ENCODE results near the gene POLR2C.

Gene POLR2C

DNA sequence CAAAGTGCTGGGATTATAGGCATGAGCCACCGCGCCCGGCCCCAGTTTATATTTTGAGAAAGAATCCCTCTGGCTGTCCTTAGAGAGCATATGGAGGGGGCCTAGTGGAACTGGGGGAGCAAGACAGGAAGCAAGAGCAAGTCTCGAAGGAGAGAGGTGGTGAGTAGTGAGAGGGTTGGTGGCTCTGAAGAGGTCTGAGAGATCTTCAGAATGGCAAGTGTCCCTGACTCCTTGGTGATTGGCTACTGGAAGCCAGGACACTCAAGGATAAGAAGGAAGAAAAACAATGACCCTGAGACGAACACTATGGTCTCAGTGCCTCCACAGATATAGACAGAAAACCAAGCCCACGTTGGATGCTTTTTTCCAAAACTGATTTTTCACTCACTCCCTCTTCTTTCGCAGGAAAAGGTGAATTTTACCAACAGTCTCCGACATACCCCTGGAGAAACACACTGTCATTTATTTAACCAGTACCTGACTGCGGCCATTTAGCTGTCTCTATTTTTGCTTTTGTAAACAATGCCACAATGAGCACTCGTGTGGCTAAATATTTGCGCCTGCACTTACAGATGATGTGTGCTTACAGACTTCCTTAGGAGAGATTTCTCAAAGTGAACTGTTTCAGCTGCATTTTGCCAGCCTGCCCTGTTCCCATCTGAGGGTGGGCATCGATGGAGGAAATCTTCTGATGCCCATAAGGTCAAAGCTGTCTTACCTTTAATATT is 39.7 kb downstream of the POLR2C start:
- DNase-seq (ENCODE audit: low read depth, low spot score), result no peak

DNA sequence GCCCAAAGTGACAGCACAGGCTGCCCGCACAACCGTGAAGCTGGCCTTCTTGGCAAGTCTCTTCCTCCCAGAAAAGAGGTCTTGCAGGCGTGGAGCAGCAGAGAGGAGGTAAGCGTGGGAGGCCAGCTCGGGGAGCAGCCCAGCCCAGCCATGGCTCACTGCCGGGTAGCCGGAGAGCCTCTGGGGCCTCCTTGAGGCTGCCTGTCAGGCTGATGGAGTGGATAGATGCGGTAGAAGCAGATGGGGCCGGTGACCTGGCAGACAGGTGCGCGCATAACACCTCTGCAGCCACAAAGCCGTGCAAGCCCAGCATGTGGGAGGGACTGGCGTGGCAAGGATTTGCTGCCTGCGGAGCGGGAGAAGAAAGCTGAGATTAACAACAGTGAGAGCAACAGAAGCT is 40.9 kb downstream of the POLR2C start:
- DNase-seq (ENCODE audit: low read depth, low spot score), result peak; percentile 67

DNA sequence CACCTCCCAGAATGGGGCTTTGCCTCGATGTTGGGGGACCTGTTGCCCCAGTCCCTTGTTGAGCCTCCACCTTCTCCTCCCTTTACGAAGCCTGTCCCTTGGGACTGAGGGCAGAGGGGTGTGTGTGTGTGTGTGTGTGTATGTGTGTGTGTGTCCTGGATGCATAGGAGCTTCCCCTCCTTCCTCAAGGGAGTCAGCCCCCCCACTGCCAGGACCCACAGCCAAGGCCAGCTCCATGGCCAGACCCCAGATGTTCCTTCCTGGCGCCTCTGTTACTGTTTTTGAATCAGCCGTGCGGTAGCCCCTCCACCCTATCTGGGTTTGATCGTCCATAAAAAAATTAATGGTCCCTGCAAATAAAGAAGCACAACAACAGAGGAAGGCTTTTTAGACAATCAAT is 41.5 kb downstream of the POLR2C start:
- DNase-seq (ENCODE audit: low read depth, low spot score), result no peak

DNA sequence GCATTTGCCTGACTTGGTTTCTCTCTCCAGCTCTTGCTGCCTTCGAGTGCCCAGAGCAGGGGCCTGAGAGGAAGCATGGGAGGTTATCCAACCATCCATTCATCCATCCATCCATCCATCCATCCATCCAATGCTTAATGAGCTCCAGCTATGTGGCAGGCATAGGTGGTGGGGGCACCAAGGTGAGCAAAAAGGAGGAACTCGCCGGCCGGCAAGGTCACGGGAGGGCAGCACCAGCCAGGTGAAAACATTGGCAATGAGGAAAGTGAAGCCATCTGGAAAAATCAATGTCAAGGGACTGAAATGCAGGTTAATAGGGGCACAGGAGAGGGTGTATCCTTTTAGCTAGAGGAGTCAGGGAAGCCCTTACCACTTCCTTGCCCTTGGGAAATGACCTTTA is 42.0 kb downstream of the POLR2C start:
- no peak for DNase-seq (ENCODE audit: low read depth, low spot score)

DNA sequence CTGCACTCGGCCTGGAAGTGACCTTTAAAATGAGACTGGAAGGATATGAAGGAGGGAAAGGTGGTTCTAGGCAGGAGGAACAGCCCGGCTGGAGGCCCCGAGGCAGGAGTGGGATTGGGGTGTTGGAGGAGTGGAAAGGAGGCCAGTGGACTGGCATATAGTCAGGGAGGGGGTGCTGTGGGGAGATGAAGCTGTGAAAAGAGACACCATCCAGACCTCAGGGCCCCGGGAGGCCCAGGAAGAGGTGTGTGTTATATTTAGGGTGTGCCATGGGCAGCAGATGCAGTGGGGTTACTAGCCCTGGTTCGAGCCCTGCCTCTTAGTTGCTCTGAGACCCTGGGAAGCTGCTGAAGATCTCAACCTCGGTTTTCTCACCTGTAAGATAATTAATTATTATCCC is 42.7 kb downstream of the POLR2C start:
- no peak for DNase-seq (ENCODE audit: low read depth, low spot score)

DNA sequence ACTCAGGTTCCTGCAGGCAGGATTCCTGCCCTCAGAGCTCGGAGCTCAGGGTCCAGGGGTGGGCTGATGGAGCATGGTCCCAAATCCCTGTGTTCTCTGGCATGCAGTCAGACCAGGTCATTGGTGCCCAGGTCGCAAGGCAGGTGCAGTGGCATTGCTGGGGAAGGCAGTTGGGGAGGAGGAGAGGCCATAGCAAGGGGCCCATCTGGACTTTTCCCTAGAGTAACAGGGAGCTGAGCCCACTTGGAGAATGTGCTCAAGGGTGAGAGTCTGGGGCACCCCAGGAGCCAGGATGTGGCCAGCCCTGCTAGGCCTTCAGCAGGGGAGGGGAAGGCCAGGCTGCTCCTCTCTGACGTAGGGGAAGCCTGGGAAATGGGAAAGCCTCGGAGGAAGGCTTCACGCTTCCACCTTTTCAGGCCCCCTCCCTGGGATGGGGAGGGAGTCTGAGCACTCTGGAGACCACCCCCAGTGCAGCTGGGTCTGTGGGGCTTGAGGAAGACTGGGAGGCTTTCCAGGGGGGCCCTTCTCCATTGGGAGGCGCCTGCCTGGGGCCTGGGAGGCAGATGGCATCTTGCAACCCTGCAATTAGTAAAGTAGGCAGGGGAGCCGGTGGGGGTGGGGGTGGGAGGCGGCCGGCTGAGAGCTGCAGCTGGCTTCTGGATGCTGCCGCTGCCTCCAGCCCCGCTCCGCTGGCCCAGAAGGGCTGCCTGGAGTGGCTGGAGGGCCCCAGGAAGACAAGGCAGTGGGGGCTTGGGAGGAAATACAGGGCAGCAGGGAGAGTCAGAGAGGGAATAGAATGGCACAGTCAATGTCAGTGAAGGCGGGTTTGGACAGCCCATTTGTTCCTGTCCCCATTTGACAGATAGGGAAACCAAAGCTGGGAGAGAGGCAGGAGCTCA is 44.9 kb downstream of the POLR2C start:
- DNase-seq (ENCODE audit: low read depth, low spot score), result no peak

DNA sequence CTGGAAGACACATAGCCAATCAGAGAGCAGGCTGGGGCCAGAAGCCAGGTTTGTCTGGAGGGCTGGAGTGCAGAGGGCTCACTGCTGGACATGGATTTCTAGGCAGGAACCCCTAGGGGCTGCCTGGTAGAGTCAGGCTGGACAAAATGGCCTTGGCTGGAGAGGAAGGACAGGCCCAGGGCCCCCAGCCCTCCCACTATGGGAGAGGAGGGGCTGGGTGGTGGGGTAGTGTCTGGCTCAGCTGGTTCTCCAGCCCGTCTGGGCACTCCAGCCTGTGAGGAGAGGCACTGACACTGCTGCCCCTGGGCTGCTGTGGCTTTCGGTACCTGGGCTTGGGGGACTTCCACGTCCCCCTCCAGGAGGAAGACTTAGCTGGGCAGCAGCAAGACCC is 45.6 kb downstream of the POLR2C start:
- DNase-seq (ENCODE audit: low read depth, low spot score), result peak; percentile 64

DNA sequence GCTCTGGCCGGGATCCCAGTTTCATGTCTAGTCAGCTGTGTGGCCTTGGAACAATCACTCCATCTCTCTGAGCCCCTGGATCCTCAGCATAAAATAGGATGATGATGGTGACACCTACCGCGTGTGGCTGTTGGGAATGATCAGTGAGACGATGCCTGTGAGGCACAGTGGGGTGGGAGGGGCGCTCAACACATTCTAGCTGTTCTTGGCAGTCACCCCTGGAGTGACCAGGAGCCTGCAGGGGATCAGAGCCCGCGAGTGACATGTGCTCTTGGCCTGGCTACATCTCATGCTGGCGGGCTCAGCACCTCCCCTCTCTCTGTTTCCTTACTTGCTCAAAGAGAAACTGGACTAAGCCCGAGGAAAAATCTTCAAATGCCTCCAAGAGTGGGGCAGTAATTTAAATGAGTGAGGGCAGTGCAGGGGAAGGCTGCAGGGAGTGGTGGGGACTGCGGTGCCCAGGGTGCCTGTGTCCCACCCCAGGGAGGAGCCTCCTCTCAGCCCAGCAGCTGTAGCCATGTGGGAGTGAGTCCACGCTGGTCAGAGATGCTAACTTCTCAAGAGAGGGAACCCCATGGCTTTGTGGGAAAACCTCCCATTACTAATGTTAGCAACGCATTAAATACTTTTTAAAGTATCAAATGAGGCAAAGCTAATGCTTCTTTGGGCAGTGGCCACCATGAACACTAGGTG is 46.9 kb downstream of the POLR2C start:
- no peak for DNase-seq (ENCODE audit: low read depth, low spot score)

DNA sequence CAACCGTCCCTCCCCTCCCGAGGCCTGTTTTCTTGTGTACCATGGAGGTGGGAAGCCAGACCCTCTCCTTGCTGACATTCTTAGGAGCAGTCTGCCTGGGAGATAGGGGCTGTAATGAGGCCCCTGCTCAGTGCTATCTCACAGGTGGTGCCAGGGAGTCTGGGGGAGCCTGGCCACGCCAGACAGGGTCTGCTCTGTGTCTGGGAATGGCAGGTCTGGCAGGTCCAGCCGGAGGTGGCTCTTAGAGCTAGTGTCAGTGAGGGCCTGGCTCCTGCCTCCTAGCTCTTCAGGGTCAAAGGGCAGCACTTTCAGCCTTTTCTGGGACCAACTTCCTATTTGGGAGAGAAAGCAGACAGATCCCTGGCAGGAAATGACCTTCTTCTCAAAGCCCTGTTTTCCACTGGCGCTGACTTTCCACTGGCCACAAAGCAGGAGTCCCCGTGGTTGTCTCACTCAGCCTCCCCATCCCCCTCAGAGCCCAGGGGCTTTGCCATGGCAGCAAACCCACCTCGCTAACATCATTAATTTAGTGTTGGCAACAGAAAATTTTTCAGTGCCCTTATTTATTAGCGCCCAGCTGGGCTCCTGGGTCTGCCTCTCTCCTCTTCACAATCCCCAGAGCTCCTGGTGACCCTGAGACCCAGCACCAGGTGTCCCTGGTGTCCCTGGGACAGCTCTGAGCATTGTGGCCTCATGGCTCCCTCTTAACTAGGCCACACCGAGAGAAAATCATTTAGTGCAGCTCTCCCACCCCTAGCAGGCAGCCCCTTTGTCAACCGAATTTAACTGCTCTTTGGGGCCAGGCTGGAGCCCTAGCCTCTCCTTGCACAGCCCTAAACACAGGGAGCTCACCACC is 47.8 kb downstream of the POLR2C start:
- DNase-seq (ENCODE audit: low read depth, low spot score), result peak; percentile 97

DNA sequence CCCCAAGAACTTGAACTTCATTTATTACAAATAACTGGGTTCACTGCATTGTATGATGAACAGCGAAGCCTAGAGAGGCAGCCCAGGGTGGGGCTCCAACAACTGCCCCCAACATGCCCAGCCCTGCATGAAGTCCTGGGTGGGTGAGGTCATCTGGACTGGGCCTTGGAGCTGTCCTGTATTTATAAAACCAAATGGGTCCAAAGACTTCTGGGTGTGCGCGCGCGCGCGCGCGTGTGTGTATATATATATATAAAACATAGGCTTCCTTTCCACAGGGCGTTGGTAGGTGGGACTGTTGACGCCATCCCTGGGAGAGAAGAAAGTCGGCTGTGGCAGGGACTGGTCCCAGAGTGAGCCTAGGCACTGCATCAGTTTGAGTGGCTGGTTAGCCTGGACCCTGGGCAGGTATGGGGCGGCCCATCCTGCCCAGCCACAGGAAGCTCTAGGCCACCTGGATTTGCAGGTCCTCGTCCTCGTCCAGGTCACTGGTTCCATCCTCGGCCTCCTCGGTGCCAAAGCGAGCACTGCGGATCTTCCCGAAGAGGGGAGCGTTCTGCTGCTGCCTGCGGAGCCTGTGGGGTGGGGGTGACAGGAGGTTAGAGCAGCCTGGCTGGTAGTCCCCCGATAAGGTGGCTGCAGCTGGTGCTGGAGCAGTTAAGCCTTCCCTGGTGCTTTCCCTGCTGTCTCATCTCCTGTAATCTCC is 50.0 kb downstream of the POLR2C start:
- DNase-seq (ENCODE audit: low read depth, low spot score), result no peak

DNA sequence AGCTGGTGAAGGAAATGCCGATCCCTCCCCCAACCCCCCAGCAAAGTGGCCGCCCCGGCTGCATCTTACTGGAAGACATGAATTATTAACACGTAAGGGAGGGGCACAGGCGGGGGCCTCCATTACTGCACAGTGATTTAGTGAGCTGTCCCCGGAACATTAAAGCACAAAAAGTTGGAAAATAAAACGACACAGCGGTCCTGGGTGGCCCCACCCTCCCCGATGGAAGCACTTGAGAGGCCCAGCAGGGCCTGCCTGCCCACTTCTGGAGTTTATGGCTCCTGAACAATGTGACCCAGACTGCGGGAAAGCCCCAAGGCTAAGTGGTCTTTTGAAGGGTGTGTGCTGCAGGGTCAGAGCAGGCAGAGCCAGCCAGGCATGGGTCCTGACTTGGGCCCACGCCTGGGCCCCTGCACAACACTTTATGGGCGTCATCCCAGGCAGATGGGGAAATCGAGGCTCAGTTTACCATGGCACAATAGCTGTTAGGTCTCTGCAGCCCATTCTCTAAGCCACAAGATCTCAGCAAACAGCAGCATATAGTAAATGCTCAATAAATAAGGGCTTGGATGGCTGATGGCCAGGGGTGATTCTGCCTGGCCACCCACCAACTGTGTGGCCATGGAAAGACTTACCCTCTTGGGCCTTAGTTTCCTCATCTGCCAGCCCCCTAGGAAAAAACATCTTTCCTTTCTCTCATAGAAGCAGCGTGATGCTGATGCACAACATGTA is 51.1 kb downstream of the POLR2C start:
- DNase-seq (ENCODE audit: low read depth, low spot score), result peak; percentile 87

DNA sequence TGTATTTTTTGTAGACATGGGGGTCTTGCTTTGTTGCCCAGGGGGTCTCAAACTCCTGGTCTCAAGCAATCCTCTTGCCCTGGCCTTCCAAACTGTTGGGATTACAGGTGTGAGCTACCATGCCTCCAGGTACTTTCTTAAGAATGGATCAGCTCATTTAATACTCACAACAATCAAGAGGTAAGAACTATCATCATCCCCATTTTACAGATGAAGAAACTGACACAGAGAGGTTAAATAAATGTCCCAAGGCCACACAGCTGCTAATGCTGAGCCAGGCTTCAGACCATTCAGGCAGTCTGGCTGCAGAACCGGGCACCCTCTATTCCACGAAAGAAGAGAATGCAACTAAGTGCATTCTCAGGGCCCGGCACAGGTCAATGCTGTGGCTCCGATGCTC is 51.9 kb downstream of the POLR2C start:
- no peak for DNase-seq (ENCODE audit: low read depth, low spot score)

DNA sequence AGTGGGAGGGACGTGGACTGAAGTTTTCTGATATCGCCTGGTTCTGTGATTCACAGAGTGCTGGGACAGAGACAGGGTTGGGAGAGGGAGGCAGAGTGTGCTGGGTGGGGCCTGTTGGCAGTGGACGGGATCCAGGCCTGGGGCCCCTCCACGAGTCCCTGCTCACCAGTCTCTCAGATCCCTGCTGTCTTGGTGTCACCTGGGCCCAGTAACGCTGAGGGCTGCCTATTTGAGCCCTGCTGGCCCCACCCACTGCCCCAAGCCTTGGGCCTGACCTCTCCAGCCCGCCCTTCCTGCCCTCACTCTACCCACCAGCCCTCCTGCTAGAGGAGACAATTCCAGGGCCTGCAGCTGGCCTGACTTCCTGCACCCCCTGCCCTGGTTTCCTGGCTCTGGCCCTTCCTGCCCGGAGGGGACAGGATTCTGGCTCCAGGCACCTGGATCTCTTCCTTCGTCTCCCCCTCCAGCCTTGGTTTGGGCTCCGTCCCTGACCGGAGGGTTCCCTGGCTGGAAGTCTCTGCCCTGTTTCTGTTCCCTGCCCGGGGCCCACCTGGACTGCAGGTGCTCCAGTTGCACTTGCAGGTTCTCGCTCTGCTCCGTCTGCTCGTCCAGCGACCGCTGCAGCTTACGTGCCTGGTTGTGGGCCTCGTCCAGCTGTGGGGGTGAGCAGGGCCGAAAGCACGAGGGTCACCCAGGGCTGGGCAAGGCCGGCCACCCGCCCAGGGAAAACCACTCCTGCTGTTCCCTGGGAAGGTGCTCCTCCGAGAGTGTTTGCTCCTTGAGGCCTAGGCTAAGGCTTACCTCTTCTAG is 52.5 kb downstream of the POLR2C start:
- DNase-seq (ENCODE audit: low read depth, low spot score), result peak; percentile 82

DNA sequence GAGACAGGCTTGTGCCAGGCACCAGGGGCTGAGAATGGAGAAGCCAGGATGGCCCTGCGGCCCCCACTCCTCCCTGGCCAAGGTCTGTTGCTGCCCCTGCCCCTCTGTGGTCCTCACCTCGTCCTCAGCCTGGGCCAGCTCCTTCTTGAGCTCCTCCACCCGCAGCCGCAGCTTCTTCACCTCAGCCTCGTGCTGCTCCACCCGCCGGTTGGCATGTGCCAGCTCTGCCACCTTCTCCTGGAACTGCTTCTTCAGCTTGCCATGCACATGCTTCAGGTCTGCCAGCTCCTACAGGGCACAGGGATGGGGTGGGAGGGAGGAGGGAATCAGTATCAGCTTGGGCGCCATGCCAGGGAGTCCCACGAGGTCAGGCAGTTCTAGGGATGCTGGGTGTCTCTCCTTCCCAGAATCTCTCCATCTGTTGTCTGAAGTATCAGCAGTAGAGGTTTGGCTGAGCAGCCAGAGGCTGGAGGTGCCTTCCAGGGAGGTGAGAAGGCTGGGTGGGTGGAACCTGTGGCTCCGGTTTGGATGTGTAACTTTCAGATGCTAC is 53.8 kb downstream of the POLR2C start:
- DNase-seq (ENCODE audit: low read depth, low spot score), result no peak

DNA sequence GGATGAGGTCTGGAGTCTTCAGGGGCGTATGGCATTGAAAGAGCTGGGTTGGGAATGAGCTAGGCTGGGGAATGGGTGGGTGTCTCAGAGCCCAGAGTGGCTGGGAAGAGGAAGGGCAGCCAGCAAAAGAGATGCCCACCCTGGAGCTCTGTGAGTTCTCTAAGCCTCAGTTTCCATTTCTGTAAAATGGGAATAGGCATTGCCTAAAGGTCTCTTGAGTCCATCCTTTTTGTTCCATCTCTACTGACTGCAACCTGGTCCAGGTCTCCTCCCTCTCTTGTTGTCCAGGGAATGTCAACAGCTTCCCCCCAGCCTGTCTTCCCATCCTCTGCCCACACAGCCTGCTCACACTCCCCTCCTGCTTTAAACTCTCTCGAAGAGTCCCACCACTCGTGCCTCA is 54.3 kb downstream of the POLR2C start:
- no peak for DNase-seq (ENCODE audit: low read depth, low spot score)

DNA sequence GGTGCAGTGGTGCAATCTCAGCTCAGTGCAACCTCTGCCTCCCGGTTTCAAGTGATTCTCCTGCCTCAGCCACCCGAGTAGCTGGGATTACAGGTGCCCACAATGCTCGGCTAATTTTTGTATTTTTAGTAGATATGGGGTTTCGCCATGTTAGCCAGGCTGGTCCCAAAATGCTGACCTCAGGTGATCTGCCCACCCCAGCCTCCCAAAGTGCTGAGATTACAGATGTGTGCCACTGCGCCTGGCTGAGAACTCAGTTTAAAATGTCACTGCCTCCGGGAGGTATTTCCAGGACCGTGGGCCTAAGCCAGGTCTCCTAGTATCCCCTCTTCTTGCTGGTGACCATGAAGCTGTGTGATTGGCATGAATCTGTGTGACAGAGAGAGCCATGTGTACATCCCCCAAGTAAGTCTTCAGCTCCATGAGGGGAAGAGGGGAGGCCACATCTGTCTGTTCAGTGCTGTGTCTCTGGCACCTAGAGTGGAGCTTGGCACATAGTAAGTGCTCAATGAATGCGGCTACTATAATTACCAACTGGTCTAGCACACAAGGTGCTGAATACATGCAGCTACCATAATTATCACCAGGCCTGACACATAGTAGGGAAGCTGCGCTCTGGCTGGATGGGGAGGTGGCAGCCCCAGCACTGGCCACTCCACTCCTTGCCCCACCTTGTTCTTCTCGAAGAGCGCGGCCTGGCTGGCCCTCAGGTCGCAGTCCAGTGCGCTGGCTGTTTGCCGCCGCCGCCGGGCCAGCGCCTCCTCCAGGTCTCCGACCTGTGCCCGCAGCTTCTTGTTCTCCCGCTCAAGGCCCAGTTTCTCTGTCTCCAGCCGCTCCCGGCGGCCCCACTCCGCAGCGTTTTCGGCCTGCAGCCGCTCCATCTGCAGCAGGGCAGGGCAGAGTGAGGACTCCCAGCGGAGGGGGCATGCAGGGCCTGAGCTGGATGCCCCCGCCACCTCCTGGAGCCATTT is 55.2 kb downstream of the POLR2C start:
- DNase-seq (ENCODE audit: low read depth, low spot score), result no peak

DNA sequence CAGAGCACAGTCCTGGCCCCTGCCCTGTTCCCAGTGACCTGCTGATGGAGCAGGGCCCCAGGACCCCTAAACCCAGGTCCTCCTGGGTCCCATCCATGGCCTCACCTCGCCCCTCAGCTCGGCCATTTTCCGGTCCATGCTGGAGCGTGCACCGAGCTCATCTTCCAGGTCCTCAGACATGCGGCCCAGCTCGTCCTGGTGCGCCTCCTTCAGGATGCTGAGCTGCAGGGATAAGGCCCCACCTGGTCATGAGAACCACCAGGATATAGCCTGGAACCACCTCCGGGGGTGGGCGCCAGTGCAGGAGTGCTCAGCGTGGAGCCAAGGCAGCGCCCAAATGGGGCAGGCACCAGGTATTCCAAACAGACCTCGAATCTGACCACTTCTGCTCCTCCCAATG is 56.0 kb downstream of the POLR2C start:
- no peak for DNase-seq (ENCODE audit: low read depth, low spot score)

DNA sequence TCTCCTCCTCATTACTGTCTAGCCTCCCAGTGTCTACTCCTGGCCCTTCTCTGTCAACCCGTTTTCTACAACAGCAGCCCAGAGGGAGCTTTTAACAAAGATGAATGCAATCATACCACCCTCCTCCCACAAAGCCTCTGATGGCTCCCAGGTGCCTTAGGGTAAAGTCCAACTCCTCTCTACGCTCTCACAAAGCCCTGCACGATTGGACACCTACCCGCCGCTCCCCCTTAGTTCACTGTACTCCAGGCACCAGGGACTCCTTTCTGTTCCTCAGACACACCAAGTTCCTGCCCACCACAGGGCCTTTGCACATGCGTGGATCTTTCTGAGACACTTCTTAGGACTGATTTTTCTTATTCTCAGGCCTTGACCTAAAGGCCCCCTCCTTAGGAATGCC is 56.4 kb downstream of the POLR2C start:
- no peak for DNase-seq (ENCODE audit: low read depth, low spot score)
